B cell (primary cell): ENCODE measurements around the gene NUCB1.

Experiments
- EZH2 ChIP-seq: IDR thresholded peaks from 2 replicates; pipeline ENCODE4 v1.6.1; 2012; ENCODE audit warnings: borderline replicate concordance, low read depth, mild to moderate bottlenecking, moderate library complexity, low read length; ENCODE audit not compliant: insufficient read depth, poor library complexity, severe bottlenecking
- TF ChIP-seq, protein P1 (sequence below): fragments of 200-600 bp; IDR thresholded peaks from one replicate; pipeline ENCODE4 v1.8.0; 2022; ENCODE audit warnings: antibody characterized with exemption, mild to moderate bottlenecking

DNA sequence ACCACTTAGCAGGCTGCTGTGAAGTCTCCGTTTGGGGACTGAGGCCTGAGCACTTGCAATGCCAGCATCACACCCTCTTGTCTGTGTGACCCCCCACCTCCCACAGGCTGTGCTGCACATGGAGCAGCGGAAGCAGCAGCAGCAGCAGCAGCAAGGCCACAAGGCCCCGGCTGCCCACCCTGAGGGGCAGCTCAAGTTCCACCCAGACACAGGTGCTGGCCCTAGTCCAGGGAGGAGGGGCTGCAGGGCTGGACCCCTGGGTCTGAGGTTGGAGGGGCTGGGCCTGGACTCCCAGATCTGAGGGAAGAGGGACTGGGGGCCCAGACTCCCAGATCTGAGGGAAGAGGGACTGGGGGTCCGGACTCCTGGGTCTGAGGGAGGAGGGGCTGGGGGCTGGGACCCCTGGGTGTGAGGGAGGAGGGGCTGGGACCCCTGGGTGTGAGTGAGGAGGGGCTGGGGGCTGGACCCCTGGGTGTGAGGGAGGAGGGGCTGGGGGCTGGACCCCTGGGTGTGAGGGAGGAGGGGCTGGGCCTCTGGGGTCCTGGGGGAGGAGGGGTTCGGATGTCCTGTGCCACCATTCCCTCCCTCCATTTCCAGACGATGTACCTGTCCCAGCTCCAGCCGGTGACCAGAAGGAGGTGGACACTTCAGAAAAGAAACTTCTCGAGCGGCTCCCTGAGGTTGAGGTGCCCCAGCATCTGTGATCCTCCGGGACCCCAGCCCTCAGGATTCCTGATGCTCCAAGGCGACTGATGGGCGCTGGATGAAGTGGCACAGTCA, 21.8 kb downstream of the NUCB1 start:
- TF ChIP-seq, protein P1, sequence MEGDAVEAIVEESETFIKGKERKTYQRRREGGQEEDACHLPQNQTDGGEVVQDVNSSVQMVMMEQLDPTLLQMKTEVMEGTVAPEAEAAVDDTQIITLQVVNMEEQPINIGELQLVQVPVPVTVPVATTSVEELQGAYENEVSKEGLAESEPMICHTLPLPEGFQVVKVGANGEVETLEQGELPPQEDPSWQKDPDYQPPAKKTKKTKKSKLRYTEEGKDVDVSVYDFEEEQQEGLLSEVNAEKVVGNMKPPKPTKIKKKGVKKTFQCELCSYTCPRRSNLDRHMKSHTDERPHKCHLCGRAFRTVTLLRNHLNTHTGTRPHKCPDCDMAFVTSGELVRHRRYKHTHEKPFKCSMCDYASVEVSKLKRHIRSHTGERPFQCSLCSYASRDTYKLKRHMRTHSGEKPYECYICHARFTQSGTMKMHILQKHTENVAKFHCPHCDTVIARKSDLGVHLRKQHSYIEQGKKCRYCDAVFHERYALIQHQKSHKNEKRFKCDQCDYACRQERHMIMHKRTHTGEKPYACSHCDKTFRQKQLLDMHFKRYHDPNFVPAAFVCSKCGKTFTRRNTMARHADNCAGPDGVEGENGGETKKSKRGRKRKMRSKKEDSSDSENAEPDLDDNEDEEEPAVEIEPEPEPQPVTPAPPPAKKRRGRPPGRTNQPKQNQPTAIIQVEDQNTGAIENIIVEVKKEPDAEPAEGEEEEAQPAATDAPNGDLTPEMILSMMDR = no peak
- no peak for TF ChIP-seq EZH2
